Liver (tissue), 9 donors: ENCODE measurements around the gene TRIM8. TPM values are rescaled to one million over a fixed set of nuclear protein-coding genes. Genes with fewer than 3 reads are reported as not detected.

Experiments used
- DNase-seq: peaks from one replicate; pipeline ENCODE4 v3.0.0-alpha.2; 2017; ENCODE audit warnings: low spot score
- H3K27ac ChIP-seq, 2 donors: one replicate each; pipeline ENCODE4 v1.7.0; 2013; ENCODE audit warnings: inconsistent platforms in 2 of 2, low read length in 2 of 2, control low read depth in 1 of 2, low read depth in 1 of 2, mild to moderate bottlenecking in 1 of 2
- H3K27me3 ChIP-seq, 4 donors: one replicate each; pipeline versions ENCODE4 v1.6.1 to v1.7.0; 2013; ENCODE audit warnings: low read length in 3 of 4, inconsistent platforms in 1 of 4, mild to moderate bottlenecking in 1 of 4, moderate library complexity in 1 of 4; ENCODE audit not compliant: control insufficient read depth in 4 of 4, insufficient read depth in 4 of 4
- H3K36me3 ChIP-seq, 4 donors: one replicate each; pipeline versions ENCODE4 v1.6.1 to v1.7.0; 2013; ENCODE audit warnings: low read length in 3 of 4, mild to moderate bottlenecking in 3 of 4, low read depth in 1 of 4, moderate library complexity in 1 of 4; ENCODE audit not compliant: control insufficient read depth in 4 of 4, insufficient read depth in 3 of 4
- H3K4me1 ChIP-seq, 4 donors: one replicate each; pipeline versions ENCODE4 v1.6.1 to v1.7.0; 2013; ENCODE audit warnings: low read length in 3 of 4, mild to moderate bottlenecking in 3 of 4, moderate library complexity in 1 of 4; ENCODE audit not compliant: control insufficient read depth in 4 of 4, insufficient read depth in 4 of 4
- H3K4me3 ChIP-seq, 3 donors: one replicate each; pipeline versions ENCODE4 v1.6.1 to v1.7.0; 2013; ENCODE audit warnings: low read length in 3 of 3, control low read depth in 1 of 3, low read depth in 1 of 3, mild to moderate bottlenecking in 1 of 3
- H3K9ac ChIP-seq, 2 donors: one replicate each; pipeline ENCODE4 v1.7.0; 2013; ENCODE audit warnings: low read length in 2 of 2, mild to moderate bottlenecking in 2 of 2, moderate library complexity in 2 of 2, control low read depth in 1 of 2, low read depth in 1 of 2
- H3K9me3 ChIP-seq, 4 donors: one replicate each; pipeline versions ENCODE4 v1.6.1 to v1.7.0; 2013; ENCODE audit warnings: low read length in 3 of 4; ENCODE audit not compliant: control insufficient read depth in 4 of 4
- ATF3 ChIP-seq: IDR thresholded peaks from 2 replicates; pipeline ENCODE4 v1.6.1; 2016; ENCODE audit warnings: antibody characterized with exemption
- EGR1 ChIP-seq, 2 donors: IDR thresholded peaks; 2 replicates each; pipeline ENCODE4 v1.6.1; 2016 to 2018; ENCODE audit warnings: antibody characterized with exemption in 2 of 2, low read depth in 2 of 2
- FOXA1 ChIP-seq: IDR thresholded peaks from 2 replicates; pipeline ENCODE4 v1.6.1; 2016; ENCODE audit warnings: antibody characterized with exemption
- FOXA2 ChIP-seq: IDR thresholded peaks from 2 replicates; pipeline ENCODE4 v1.6.1; 2016; ENCODE audit warnings: antibody characterized with exemption
- GABPA ChIP-seq, 2 donors: IDR thresholded peaks in 1 of 2; conservative IDR thresholded peaks in 1 of 2; 2 replicates each; pipeline ENCODE4 v1.6.1; 2016; ENCODE audit warnings: antibody characterized with exemption in 2 of 2, mild to moderate bottlenecking in 1 of 2, moderate library complexity in 1 of 2
- HNF4A ChIP-seq, 2 donors: conservative IDR thresholded peaks; 2 replicates each; pipeline ENCODE4 v1.6.1; 2016; ENCODE audit warnings: antibody characterized with exemption in 2 of 2, mild to moderate bottlenecking in 2 of 2
- HNF4G ChIP-seq: IDR thresholded peaks from 2 replicates; pipeline ENCODE4 v1.6.1; 2016; ENCODE audit warnings: antibody characterized with exemption
- JUND ChIP-seq, 2 donors: IDR thresholded peaks; 2 replicates each; pipeline ENCODE4 v1.6.1; 2016; ENCODE audit warnings: antibody characterized with exemption in 2 of 2
- MAX ChIP-seq: IDR thresholded peaks from 2 replicates; pipeline ENCODE4 v1.6.1; 2016; ENCODE audit warnings: antibody characterized with exemption
- NR2F2 ChIP-seq: IDR thresholded peaks from 2 replicates; pipeline ENCODE4 v1.6.1; 2016; ENCODE audit warnings: antibody characterized with exemption
- REST ChIP-seq: IDR thresholded peaks from 2 replicates; pipeline ENCODE4 v1.6.1; 2016; ENCODE audit warnings: antibody characterized with exemption, mild to moderate bottlenecking
- RXRA ChIP-seq, 2 donors: IDR thresholded peaks; 2 replicates each; pipeline ENCODE4 v1.6.1; 2017 to 2018; ENCODE audit warnings: antibody characterized with exemption in 2 of 2, mild to moderate bottlenecking in 1 of 2
- TAF1 ChIP-seq: conservative IDR thresholded peaks from 2 replicates; pipeline ENCODE4 v1.6.1; 2016; ENCODE audit warnings: antibody characterized with exemption, mild to moderate bottlenecking
- WGBS: extraction: QIAGEN DNeasy Blood & Tissue Kit; methylation state at CpG from one replicate; pipeline ENCODE4 v1.1.7; 2013; 5-methylcytosine and 5-hydroxymethylcytosine counted together
- polyA plus RNA-seq, 2 donors: library from polyadenylated mRNA; stranded (reverse) in 1 of 2; unstranded in 1 of 2; fragments of 200-250 nt in 1 of 2; fragments of >200 nt in 1 of 2; fragmentation: Nextera tagmentation in 1 of 2; extraction: Ambion mirVana in 1 of 2; gene quantifications; one replicate each; pipeline versions ENCODE4 v1.2.1 to v1.2.3, GENCODE V29; 2013 to 2015
- total RNA-seq, 2 donors: library from RNA; depleted of rRNA; stranded (reverse); fragments of >200 nt; gene quantifications; one replicate each; pipeline ENCODE4 v1.2.3, GENCODE V29; 2014
- TF ChIP-seq, protein P1 (sequence below): fragments of 150-350 bp; IDR thresholded peaks from 2 replicates; pipeline ENCODE4 v1.5.1; 2017; ENCODE audit warnings: improper control_type of control experiment, low read depth, low read length; ENCODE audit not compliant: missing input control
- TF ChIP-seq, protein P2 (sequence below): IDR thresholded peaks from 2 replicates; pipeline ENCODE4 v1.6.1; 2016; ENCODE audit warnings: antibody characterized with exemption
- donor health status: healthy.
- donor health status: healthy.
- donor health status: healthy.
- donor health status: healthy.
- donor health status: healthy.

TRIM8 gene
- total and polyA plus RNA-seq, 4 donors: 15.8 to 45.3 (median 30.6) TPM

DNA sequence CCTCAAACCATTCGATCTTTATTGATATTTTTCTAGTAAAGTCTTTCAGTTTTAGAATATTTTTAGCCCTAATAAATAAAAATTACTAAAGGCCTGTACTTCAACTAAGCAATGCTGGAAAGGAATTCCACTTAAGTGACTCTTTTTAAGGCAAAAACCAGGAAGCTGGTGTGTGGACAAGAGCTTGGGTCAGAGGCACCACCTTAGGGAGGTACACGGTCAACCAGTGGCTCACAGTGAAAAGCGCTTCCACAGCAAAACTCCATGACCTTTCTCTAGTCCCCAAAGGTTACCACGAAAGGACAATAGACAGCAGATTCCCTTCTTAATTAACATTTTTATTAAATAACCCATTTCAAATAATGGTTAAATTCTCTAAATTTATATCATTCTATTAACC is 38.7 kb downstream of the TRIM8 start:
- Histone ChIP-seq H3K36me3 (no peaks in the 10 kb centered on the region), H3K4me1 (peaks cover 0 to under 1% (median 0%) of the 10 kb centered on the region in 4 donors), H3K27ac (no peak overlapping the region), H3K4me3 (no peak overlapping the region), H3K27me3 (no peaks in the 10 kb centered on the region), H3K9me3 (no peaks in the 10 kb centered on the region), H3K9ac (no peak overlapping the region)
- TF ChIP-seq ATF3 (no peak), REST (no peak), MAX (no peak), RXRA (IDR thresholded peaks at IDR 0.05) (no peak), HNF4A (conservative IDR thresholded peaks at IDR 0.05) (no peak), FOXA1 (no peak), HNF4G (no peak), JUND (IDR thresholded peaks at IDR 0.05) (no peak), EGR1 (IDR thresholded peaks at IDR 0.05; ENCODE audit: low read depth in 2 of 2) (no peak), NR2F2 (no peak), FOXA2 (no peak), GABPA (IDR thresholded peaks at IDR 0.05 in 1 of 2, conservative IDR thresholded peaks at IDR 0.05 in 1 of 2) (no peak), TAF1 (no peak)
- TF ChIP-seq, protein P1, sequence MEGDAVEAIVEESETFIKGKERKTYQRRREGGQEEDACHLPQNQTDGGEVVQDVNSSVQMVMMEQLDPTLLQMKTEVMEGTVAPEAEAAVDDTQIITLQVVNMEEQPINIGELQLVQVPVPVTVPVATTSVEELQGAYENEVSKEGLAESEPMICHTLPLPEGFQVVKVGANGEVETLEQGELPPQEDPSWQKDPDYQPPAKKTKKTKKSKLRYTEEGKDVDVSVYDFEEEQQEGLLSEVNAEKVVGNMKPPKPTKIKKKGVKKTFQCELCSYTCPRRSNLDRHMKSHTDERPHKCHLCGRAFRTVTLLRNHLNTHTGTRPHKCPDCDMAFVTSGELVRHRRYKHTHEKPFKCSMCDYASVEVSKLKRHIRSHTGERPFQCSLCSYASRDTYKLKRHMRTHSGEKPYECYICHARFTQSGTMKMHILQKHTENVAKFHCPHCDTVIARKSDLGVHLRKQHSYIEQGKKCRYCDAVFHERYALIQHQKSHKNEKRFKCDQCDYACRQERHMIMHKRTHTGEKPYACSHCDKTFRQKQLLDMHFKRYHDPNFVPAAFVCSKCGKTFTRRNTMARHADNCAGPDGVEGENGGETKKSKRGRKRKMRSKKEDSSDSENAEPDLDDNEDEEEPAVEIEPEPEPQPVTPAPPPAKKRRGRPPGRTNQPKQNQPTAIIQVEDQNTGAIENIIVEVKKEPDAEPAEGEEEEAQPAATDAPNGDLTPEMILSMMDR: no peak
- TF ChIP-seq, protein P2, sequence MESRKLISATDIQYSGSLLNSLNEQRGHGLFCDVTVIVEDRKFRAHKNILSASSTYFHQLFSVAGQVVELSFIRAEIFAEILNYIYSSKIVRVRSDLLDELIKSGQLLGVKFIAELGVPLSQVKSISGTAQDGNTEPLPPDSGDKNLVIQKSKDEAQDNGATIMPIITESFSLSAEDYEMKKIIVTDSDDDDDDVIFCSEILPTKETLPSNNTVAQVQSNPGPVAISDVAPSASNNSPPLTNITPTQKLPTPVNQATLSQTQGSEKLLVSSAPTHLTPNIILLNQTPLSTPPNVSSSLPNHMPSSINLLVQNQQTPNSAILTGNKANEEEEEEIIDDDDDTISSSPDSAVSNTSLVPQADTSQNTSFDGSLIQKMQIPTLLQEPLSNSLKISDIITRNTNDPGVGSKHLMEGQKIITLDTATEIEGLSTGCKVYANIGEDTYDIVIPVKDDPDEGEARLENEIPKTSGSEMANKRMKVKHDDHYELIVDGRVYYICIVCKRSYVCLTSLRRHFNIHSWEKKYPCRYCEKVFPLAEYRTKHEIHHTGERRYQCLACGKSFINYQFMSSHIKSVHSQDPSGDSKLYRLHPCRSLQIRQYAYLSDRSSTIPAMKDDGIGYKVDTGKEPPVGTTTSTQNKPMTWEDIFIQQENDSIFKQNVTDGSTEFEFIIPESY: no peak
- no peak for DNase-seq
- 90% methylated on average over 4 of the region's 4 CpGs for WGBS

- H3K9me3 ChIP-seq: no peaks in the 10 kb centered on the region
- H3K9ac ChIP-seq: no peak overlapping the region
- H3K4me3 ChIP-seq: no peak overlapping the region
- no peak overlapping the region for H3K27ac ChIP-seq
- H3K4me1 ChIP-seq: no peaks in the 10 kb centered on the region
- 96% methylated on average over 5 of the region's 5 CpGs for WGBS
- no peaks in the 10 kb centered on the region for H3K36me3 ChIP-seq
- H3K27me3 ChIP-seq: no peaks in the 10 kb centered on the region
- no peak for DNase-seq
- TF ChIP-seq, protein P2: no peak
- TF ChIP-seq REST: no peak
- TF ChIP-seq ATF3: no peak
- no peak for TF ChIP-seq RXRA (IDR thresholded peaks at IDR 0.05)
- TF ChIP-seq, protein P1: no peak
Observed at GRCh38 chr10:102683736-102684135, 39.5 kb downstream of the TRIM8 start.
